GM18951 (cell line): Measurements from ENCODE around the gene OSBPL10.

Source experiments
- POLR2A ChIP-seq: IDR thresholded peaks from 4 replicates; pipeline ENCODE4 v1.6.1; 2011; ENCODE audit warnings: mild to moderate bottlenecking; ENCODE audit not compliant: insufficient read length, insufficient read depth; ENCODE audit errors: extremely low read depth
- in situ Hi-C: fragments of 300-500 bp; cut with MboI; formaldehyde crosslinking; loops from one replicate; pipeline ENCODE4 v1.12.0; 2022; ENCODE audit warnings: low sequenced_read_pairs, mixed read lengths, inconsistent platforms; ENCODE audit not compliant: unreplicated experiment

OSBPL10 gene

DNA sequence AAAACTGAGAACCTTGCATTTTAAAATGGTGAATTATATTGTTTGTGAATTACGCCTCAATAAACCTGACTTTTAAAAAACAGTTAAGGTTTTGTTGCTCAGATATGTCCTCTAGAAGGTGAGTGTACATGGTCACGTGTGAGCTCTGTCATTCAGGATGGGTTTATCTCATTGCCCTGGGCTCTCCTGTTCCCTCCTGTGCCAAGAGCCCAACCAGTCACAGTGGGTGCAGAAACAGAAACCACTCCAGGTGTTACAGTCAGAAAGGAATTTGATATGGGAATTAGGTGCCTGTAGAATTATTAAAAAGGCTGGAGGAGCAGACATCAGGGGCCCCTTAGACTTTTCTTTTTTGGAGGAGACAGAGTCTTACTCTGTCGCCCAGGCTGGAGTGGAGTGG lies 252.0 kb downstream of the OSBPL10 start:
- no peak for TF ChIP-seq POLR2A
- in situ Hi-C loops: no loop called here

DNA sequence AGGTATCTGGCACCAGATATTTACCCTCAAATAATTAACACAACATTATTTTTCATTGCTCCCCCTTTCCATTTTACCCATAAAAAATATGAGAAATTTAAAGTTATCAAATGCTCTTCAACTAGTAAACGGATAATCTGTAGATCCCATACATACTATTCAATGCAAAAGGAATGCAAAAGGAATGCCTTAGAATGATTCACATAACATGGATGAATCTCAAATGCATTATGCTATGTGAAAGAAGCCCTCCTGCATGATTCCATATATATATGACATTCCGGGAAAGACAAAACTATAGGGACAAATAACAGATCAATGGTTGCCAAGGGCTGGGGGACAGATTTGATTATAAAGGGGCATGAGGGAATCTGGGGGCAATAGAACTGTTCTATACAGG lies 252.7 kb downstream of the OSBPL10 start:
- in situ Hi-C loops: no loop called here

GRCh38 chr3:31725976-31726375 lies 255.1 kb downstream of the OSBPL10 start:
- no peak for TF ChIP-seq POLR2A

More for the DNA sequence above, 252.7 kb downstream of the OSBPL10 start:
- TF ChIP-seq POLR2A: no peak

DNA sequence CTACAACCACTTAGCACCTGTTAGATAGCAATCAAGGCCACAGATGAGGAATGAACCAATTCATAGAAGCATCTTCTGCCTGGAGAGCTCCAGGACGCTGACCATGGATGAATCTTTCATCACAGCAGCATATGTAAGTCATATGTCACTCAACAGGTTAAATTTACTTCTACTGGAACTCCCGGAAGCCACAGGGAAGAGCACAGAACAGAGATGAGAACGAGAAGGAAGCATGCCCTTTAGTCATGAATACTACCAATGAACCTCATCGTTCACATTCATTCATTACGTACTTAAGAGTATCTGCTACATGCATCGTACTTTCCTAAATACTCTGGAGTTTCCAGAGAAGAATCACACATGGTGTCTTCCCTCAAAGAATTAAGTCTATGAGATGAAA lies 255.5 kb downstream of the OSBPL10 start:
- in situ Hi-C loops: no loop called here
- no peak for TF ChIP-seq POLR2A

More at GRCh38 chr3:31725976-31726375, 255.1 kb downstream of the OSBPL10 start:
- in situ Hi-C loops: no loop called here

DNA sequence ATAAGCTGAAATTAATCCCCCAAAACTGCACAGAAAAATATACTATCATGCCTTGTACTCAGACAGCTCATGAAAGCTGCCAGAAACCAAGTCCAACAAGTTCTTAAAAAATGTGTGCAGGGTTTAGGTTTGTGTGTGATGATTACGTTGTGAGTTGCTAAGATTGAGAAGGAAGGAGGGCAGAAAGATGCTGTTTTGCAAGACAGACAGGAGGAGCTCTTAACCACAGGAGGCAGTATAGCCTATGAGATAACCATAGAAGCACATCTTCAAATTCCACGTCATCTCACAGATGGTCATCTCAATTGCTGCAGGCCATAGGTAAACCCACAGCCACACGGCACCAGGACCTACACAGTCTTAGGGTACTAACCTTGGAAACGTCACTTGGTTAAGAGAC lies 256.4 kb downstream of the OSBPL10 start:
- no peak for TF ChIP-seq POLR2A
- in situ Hi-C loops: no loop called here

DNA sequence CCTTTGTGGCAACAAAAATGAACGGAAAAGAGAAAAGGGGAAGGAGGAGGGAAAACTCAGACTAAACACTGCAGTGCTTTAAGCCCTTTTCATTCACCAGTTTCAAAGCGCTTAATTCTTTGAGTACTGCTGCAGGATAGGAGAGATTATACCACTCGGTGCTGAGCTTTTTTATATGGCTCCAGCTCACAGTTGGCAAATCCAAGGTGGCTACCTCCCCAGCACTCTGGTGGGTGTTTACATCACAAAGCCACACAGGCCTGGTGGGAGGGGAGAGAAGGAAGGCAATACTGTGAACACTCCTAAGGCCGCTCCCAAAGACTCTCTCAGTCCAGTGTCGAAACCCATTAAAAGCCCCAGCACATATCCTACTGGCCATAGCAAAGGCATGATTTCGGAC lies 256.9 kb downstream of the OSBPL10 start:
- in situ Hi-C loops: no loop called here
- no peak for TF ChIP-seq POLR2A

DNA sequence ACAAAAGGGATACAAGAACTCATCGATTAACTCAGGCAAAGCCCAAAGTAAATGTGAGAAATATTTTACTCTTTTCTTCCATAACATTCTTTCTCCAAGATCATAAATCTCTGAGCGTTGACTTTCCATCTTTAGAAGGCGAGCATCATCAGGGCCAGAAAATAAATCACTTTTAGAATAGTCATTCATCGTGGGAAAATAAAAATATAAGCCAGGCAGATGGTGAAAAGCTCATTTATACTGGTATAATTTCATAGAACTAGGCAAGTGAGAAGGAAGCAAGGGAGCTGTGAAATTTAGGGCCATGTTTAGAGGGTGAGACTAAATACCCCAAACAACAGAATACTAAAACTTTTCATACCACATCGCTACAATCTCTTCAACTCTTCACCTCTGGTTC lies 257.4 kb downstream of the OSBPL10 start:
- in situ Hi-C loops: no loop called here
- no peak for TF ChIP-seq POLR2A

- in situ Hi-C loops: no loop called here
- TF ChIP-seq POLR2A: no peak
Measured at GRCh38 chr3:31721676-31722075, 259.4 kb downstream of the OSBPL10 start.

- no peak for TF ChIP-seq POLR2A
- in situ Hi-C loops: no loop called here
Measured at GRCh38 chr3:31714495-31715280, 266.4 kb downstream of the OSBPL10 start.

DNA sequence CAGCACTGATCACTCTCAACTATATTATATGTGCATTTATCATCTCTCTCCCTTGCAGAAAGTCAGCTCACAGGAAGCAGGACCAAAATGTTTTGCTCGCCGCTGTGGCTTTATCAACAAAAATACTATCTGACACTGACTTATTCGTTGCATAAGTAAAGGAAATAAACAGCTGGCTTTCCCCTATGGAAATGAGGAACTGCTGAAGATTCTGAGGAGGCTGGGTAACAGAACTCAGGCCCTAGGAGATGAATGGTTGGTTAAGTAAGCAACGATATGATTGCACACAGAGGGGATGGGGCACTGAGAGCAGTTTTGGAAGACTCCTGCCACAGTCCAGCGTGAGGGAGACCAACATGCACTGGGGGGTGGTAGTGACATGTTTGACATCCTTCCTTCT lies 267.2 kb downstream of the OSBPL10 start:
- TF ChIP-seq POLR2A: no peak
- in situ Hi-C loops: no loop called here

DNA sequence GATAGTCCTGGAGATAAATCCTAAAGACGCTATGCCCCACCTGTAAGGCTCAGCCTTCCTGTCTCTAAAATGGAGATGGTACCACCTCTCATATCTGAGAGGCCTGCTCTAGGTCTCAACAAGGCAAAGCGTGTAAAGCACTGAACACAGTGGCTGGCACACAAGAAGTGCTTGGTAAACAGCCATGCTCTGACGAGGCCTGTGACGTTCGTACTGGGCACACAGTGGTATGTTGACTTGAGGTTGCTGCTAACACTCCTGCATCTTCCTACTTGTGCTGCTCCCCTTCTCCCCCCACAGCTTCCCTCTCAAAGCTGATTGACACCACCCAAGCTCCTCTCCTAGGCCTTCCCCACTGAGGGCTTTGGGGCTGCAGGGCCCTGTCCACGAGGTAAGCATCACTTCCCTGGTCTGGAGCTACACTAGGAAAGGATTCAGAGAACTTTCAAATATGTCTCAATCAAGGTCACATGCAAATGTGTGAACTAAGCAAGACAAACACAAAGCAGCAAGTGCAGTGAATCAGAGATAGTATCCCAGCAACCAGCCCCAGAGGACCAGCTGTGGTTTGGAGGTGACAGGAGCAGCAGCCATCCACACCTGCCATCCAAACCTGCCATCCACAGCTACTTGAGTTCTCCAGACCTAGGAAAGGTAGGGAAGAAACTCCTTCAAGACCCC lies 270.8 kb downstream of the OSBPL10 start:
- in situ Hi-C loops: no loop called here

GRCh38 chr3:31709526-31709925 lies 271.5 kb downstream of the OSBPL10 start:
- in situ Hi-C loops: no loop called here
- TF ChIP-seq POLR2A: no peak

More for the DNA sequence above, 270.8 kb downstream of the OSBPL10 start:
- no peak for TF ChIP-seq POLR2A

DNA sequence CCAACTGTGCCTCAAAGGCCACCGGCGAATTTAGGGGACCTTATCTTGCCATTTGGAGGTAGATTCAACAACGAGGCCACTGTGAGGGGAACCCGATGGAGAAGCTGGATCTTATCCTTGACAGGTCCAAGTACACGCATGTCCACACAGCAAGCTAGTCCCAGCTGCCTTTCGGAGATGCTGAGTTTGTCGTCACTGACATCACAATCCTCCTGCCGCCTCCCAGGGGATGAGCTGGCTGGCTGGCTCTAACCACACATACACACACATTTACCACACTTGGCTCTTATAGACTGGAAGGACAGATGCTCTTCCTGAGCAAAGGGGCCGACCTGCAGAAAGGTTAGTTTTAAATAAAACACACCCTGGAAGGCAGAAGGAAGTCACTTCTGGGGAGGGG lies 272.1 kb downstream of the OSBPL10 start:
- no peak for TF ChIP-seq POLR2A
- in situ Hi-C loops: no loop called here

DNA sequence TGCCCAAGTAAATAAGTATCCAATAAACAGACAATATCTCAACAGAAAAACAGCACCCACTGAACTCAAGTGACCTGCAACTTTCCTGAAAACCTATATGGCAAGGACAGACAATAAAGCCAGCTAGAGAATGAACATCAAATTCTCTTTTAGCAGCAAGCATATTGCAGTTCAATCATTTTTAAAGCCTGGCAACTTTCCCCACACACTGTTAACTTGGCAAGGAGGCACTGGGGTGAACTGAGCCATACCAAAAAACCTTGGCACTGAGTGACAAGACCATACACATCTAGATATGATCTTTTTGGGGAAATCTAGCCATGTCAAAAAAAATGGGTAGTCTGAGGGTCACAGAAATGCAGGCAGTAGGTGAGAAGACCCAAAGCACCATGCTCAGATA lies 273.8 kb downstream of the OSBPL10 start:
- in situ Hi-C loops: no loop called here
- no peak for TF ChIP-seq POLR2A
